ENCODE data around the gene RABL2B.

Gene RABL2B

DNA sequence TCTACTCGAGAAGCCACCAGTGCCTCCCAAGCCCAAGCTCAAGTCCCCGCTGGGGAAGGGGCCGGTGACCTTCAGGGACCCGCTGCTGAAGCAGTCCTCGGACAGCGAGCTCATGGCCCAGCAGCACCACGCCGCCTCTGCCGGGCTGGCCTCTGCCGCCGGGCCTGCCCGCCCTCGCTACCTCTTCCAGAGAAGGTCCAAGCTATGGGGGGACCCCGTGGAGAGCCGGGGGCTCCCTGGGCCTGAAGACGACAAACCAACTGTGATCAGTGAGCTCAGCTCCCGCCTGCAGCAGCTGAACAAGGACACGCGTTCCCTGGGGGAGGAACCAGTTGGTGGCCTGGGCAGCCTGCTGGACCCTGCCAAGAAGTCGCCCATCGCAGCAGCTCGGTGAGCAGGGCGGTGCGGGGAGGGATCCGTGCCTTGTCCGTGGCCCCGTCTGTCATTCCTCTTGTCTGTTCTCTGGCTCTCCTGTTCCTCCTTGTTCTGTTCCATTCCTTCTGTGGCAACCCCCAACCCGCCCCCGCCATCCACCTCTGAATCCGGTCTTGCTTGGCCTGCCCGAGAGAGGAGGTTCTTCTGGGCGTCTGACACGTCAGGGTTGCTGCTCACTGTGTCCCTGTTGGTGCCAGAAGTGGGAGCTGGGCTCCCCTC is 61.3 kb downstream of the RABL2B start:
- DNase-seq, result no peak

- DNase-seq, result no peak
Measured at GRCh38 chr22:50721257-50721844, 62.1 kb downstream of the RABL2B start.

DNA sequence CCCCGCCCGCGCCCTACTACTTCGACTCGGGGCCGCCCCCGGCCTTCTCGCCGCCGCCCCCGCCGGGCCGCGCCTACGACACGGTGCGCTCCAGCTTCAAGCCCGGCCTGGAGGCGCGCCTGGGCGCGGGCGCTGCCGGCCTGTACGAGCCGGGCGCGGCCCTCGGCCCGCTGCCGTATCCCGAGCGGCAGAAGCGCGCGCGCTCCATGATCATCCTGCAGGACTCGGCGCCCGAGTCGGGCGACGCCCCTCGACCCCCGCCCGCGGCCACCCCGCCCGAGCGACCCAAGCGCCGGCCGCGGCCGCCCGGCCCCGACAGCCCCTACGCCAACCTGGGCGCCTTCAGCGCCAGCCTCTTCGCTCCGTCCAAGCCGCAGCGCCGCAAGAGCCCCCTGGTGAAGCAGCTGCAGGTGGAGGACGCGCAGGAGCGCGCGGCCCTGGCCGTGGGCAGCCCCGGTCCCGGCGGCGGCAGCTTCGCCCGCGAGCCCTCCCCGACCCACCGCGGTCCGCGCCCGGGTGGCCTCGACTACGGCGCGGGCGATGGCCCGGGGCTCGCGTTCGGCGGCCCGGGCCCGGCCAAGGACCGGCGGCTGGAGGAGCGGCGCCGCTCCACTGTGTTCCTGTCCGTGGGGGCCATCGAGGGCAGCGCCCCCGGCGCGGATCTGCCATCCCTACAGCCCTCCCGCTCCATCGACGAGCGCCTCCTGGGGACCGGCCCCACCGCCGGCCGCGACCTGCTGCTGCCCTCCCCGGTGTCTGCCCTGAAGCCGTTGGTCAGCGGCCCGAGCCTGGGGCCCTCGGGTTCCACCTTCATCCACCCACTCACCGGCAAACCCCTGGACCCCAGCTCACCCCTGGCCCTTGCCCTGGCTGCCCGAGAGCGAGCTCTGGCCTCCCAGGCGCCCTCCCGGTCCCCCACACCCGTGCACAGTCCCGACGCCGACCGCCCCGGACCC is 62.9 kb downstream of the RABL2B start:
- DNase-seq, result no peak

- peak; percentile 46 for DNase-seq
Measured at GRCh38 chr22:50719814-50720300, 63.6 kb downstream of the RABL2B start.

GRCh38 chr22:50718352-50718709 is 65.1 kb downstream of the RABL2B start:
- no peak for DNase-seq

DNA sequence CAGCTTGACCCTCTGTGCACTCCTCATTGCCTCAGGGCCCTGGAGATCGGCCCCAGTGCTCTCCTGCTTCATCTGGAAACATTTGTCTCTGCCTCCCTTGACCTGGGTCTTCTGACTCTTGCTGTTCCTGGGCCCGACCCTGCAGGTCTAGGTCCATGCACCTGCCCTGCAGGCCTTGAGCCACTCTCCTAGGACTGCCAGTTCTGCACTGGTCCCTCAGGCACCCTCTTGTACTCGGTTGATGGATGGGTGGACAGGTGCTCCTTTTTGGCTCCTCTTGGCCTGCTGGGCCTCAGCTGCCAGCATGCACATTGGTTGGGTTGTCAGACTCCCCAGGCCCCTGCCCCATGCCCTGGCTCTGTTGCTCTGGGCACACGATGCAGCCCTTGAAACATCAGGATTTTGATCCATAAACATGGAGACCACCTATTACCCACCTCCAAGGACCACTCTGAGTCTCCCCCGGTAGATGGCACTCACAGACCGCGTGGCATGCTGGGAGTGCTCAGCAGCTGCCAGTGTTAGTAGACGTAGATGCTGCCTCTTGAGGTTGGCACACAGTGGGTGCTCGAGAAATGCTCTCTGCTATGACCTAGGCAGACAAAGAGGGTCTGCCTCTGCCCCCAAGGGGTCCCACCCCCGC is 65.6 kb downstream of the RABL2B start:
- no peak for DNase-seq
